K562 (cell line): Measurements from ENCODE around the gene AMH. TPM values are rescaled to one million over a fixed set of nuclear protein-coding genes. Genes with fewer than 3 reads are reported as not detected.

ENCODE experiments used
- CHAMP1 ChIP-seq: fragments of 450-650 bp; IDR thresholded peaks from 2 replicates; pipeline ENCODE4 v1.6.1; 2016; ENCODE audit warnings: mild to moderate bottlenecking
- CLOCK ChIP-seq: fragments of 250-450 bp; sonication (Bioruptor Pico); IDR thresholded peaks from 2 replicates; pipeline ENCODE4 v1.4.0; 2020; ENCODE audit warnings: mild to moderate bottlenecking, moderate library complexity, borderline replicate concordance
- GABPB1 ChIP-seq: sonication (generic); formaldehyde crosslinking; IDR thresholded peaks from 2 replicates; pipeline ENCODE4 v1.8.0; 2022; ENCODE audit warnings: mild to moderate bottlenecking, missing genetic modification reagents
- GATAD2A ChIP-seq: fragments of 450-650 bp; IDR thresholded peaks from 2 replicates; pipeline ENCODE4 v1.6.1; 2017
- KDM1A ChIP-seq, 2 experiments: fragments of 450-650 bp; IDR thresholded peaks; 2 replicates each; pipeline ENCODE4 v1.6.1; 2016; ENCODE audit warnings: mild to moderate bottlenecking in 2 of 2
- LCOR ChIP-seq: sonication (generic); formaldehyde crosslinking; IDR thresholded peaks from 2 replicates; pipeline ENCODE4 v1.8.0; 2022; ENCODE audit warnings: mild to moderate bottlenecking, missing genetic modification reagents
- MLLT1 ChIP-seq, 2 experiments: fragments of 450-650 bp; IDR thresholded peaks; 2 replicates each; pipeline ENCODE4 v1.6.1; 2016
- MTA1 ChIP-seq: fragments of 450-650 bp; IDR thresholded peaks from 2 replicates; pipeline ENCODE4 v1.6.1; 2017; ENCODE audit warnings: borderline replicate concordance
- MYNN ChIP-seq, 2 experiments: sonication (generic); formaldehyde crosslinking in 1 of 2; IDR thresholded peaks; 2 replicates each; pipeline versions ENCODE4 v1.5.0 to v1.6.1; 2016 to 2020; ENCODE audit warnings: antibody characterized with exemption in 1 of 2, missing genetic modification reagents in 1 of 2
- SIN3B ChIP-seq: fragments of 450-650 bp; IDR thresholded peaks from 2 replicates; pipeline ENCODE4 v1.6.1; 2017; ENCODE audit warnings: low read depth, mild to moderate bottlenecking, moderate library complexity
- ZMIZ1 ChIP-seq, 2 experiments: fragments of 150-350 bp in 1 of 2; IDR thresholded peaks; 2 replicates each; pipeline ENCODE4 v1.6.1; 2012 to 2016; ENCODE audit warnings: low read depth in 2 of 2, low read length in 2 of 2, mild to moderate bottlenecking in 1 of 2, moderate library complexity in 1 of 2
- ZNF146 ChIP-seq: IDR thresholded peaks from one replicate; pipeline ENCODE4 v1.6.1; 2018; ENCODE audit warnings: missing compliant biosample characterization; ENCODE audit not compliant: unreplicated experiment
- ZNF175 ChIP-seq: fragments of 200-800 bp; sonication (Bioruptor generic); IDR thresholded peaks from 2 replicates; pipeline ENCODE4 v1.6.1; 2016; ENCODE audit warnings: low read depth, mild to moderate bottlenecking, missing genetic modification characterization, missing compliant biosample characterization
- ZNF24 ChIP-seq: fragments of 450-650 bp; IDR thresholded peaks from 2 replicates; pipeline ENCODE4 v1.6.1; 2016
- ZNF277 ChIP-seq: fragments of 250-450 bp; sonication (Bioruptor Pico); IDR thresholded peaks from 2 replicates; pipeline ENCODE4 v1.8.0; 2022; ENCODE audit warnings: inconsistent platforms, mild to moderate bottlenecking, moderate library complexity, borderline replicate concordance
- ZNF354B ChIP-seq: fragments of 250-450 bp; sonication (Bioruptor Pico); IDR thresholded peaks from 2 replicates; pipeline ENCODE4 v1.4.0; 2020
- polyA plus RNA-seq, 8 experiments: library from polyadenylated mRNA; depleted of rRNA in 4 of 8; stranded (reverse) in 5 of 8; unstranded in 3 of 8; fragments of >200 nt; fragmentation: Nextera tagmentation in 2 of 8; fragmentation: Illumina TruSeq in 1 of 8; extraction: Ambion mirVana in 2 of 8; extraction: Trizol in 1 of 8; gene quantifications; 2 replicates each; pipeline versions ENCODE4 v1.2.1 to v1.2.3, GENCODE V29; 2011 to 2014; ENCODE audit warnings: inconsistent platforms in 1 of 8, missing spikeins in 1 of 8
- total RNA-seq, 7 experiments: library from RNA; depleted of rRNA in 6 of 7; stranded (reverse); fragments of >200 nt in 6 of 7; fragmentation: Illumina TruSeq in 2 of 7; extraction: Trizol in 2 of 7; gene quantifications; 2 replicates each; pipeline versions ENCODE4 v1.2.1 to v1.2.3, GENCODE V29; 2011 to 2021; ENCODE audit warnings: low replicate concordance in 1 of 7

The AMH gene
- total and polyA plus RNA-seq, 9 of the 15 experiments (the other 6 are each of a cell fraction or from before 2014, with no cell fraction given), result 0.29 to 27.4 (median 2.6) TPM; not detected in 2

GRCh38 chr19:2236314-2237050 is 12.6 kb upstream of the AMH start, which contains the start of the genes PLEKHJ1 and SF3A2 (continued):
- TF ChIP-seq CLOCK (CRISPR knock-in tag) (no peak), ZNF354B (no peak), GATAD2A (peak; percentile 38; the same call in 1 of the 2 replicates), LCOR (CRISPR knock-in tag) (peak; percentile 70), ZMIZ1 (IDR thresholded peaks at IDR 0.05; ENCODE audit: low read depth in 2 of 2, low read length in 2 of 2) (no peak; a peak in 1 of 4 replicates), MYNN (IDR thresholded peaks at IDR 0.05) (no peak), MYNN (CRISPR knock-in tag; IDR thresholded peaks at IDR 0.05) (no peak), CHAMP1 (no peak), ZNF175 (peak; percentile 84; the same call in 1 of the 2 replicates), MLLT1 (IDR thresholded peaks at IDR 0.05) (peak in 1 of 2 experiments; percentile 49; a peak in 1 of 4 replicates), SIN3B (peak; percentile 29; the same call in 1 of the 2 replicates), MTA1 (no peak), ZNF277 (CRISPR knock-in tag) (no peak), GABPB1 (peak; percentile 100), KDM1A (IDR thresholded peaks at IDR 0.05) (no peak), ZNF146 (CRISPR knock-in tag) (no peak), ZNF24 (peak; percentile 15; the same call in 1 of the 2 replicates)
